GM18505 (cell line): Measurements from ENCODE around the gene ZNF722.
"Not testable (repeated sequence)": the region's sequence is repeated elsewhere in the genome, so short reads cannot be mapped to it uniquely, and the experiment has no call there.

ENCODE experiments used
- ATAC-seq: cut with Tn5 transposase; IDR thresholded peaks from one replicate; pipeline ENCODE4 v1.9.1; 2021; ENCODE audit not compliant: unreplicated experiment
- POLR2A ChIP-seq: IDR thresholded peaks from 4 replicates; pipeline ENCODE4 v1.6.1; 2011; ENCODE audit warnings: borderline replicate concordance; ENCODE audit not compliant: insufficient read depth, insufficient read length; ENCODE audit errors: extremely low read depth

The ZNF722 gene

GRCh38 chr7:63998549-63998948, at the start of gene ZNF722:
ZNF722 (plus strand) TSS chr7:63998849; CDS start chr7:63998962, 113 bp downstream.
- no peak for TF ChIP-seq POLR2A
- no peak for ATAC-seq

DNA sequence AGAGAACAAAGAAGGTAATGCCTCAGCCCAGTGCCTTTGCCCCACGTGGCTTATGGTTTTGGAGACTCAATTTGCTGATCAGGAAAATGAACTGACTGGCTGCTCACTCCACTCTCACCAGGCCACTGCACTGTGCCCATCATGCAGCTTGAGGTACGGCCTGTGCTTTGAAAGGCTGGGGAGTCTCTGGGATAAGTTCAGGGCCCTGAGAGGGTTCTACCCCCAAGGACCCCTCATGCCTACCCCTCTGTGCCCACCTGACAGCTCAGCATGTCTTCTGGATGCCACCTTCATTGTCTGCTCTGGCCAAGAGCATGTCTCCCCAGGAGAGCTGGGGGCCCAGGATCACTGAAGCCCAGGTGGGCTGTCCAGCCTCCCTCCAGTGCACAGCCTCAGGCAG, 45.5 kb upstream of the ZNF722 start:
- no peak for TF ChIP-seq POLR2A
- no peak for ATAC-seq

DNA sequence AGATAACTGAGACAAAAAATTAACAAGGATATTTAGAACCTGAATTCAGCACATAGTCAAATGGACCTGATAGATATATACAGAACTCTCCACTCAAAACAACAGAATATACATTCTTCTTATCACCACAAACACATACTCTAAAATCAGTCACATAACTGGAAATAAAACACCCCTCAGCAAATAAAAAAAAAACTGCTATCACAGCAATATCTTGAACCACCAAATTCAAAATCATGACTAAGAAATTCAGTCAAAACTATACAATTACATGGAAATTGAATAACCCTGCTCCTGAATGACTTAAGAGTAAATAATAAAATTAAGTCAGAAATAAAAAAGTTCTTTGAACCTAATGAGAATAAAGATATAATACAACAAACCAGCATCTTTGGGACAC, 30.0 kb upstream of the ZNF722 start:
- no peak for ATAC-seq
- TF ChIP-seq POLR2A = no peak

GRCh38 chr7:64015496-64015895, 16.8 kb downstream of the ZNF722 start:
- ATAC-seq = not testable (repeated sequence)

DNA sequence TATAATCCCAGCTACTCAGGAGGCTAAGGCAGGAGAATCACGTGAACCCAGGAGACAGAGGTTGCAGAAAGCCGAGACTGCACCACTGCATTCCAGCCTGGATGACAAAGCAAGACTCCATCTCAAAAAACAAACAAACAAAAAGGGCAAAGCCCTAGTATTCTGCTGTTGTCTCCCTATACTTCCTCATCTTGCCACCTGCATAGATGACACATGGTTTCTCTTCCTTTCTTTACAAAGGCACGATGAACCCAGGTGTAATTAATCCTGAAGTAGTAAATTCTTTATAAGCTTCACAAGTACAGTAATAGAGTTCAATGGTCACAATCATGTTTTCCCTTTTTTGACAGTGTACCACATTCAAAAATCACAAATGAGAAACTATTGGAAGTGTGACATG, 36.7 kb downstream of the ZNF722 start:
- no peak for TF ChIP-seq POLR2A
- no peak for ATAC-seq

- no peak for ATAC-seq
- no peak for TF ChIP-seq POLR2A
Observed at GRCh38 chr7:64037095-64037494, 38.4 kb downstream of the ZNF722 start.

DNA sequence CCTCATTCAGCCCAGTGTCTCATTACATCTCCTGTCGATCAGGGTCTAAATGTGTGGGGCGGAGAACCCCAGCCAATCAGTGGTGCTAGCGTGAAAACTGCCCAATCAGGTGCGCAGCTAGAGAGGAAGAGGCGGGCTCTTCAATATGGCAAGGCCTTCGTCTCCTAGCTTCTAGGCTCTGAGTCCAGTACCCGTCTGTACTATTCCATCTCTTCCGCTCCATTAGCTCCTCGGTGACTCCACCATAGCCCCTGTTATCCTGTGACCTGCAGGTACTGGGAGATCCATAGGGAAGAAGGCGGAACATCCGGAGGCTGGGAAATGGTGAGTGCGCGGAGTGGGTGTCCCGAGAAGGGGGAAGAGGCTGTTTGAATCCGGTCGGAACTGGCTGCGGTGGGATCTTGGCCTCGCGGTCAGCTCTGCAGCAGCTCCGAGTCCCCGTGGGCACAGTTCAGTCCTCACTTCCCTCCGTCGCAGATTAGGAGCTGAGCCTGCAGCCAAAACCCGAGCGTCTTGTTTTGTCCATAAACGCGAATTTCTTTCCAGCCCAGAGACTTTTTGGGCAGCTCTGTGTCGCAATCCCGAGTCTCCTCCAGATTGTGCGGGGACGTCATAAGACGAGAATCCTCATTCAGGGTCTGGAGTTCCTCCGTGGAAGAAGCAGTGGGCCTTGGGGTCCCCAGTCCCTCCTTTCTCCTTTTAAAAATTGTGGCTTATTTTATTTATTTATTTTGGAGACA, 46.8 kb downstream of the ZNF722 start, which contains the start of gene ZNF727:
TSS of gene ZNF727 (plus strand) at position 134 of the 740 bp plus-strand sequence. CDS start at position 322, 188 bp downstream.
- ATAC-seq = no peak
- no peak for TF ChIP-seq POLR2A

- ATAC-seq = no peak
- TF ChIP-seq POLR2A = no peak
Observed at GRCh38 chr7:64046041-64046389, 47.4 kb downstream of the ZNF722 start.
